Peyer's patch (tissue), 4 donors: Measurements from ENCODE around the gene TPBG.

Experiments used
- CTCF ChIP-seq, 6 experiments: fragments of 450-650 bp in 4 of 6; fragments of 200-600 bp in 2 of 6; sonication (generic) in 1 of 6; IDR thresholded peaks; one replicate each; pipeline ENCODE4 v1.5.1; 2017 to 2019; ENCODE audit warnings: antibody characterized with exemption in 6 of 6, mild to moderate bottlenecking in 3 of 6, moderate library complexity in 1 of 6
- POLR2A ChIP-seq, 2 donors: fragments of 450-650 bp; IDR thresholded peaks; one replicate each; pipeline ENCODE4 v1.5.1; 2017; ENCODE audit warnings: antibody characterized with exemption in 2 of 2, mild to moderate bottlenecking in 2 of 2, moderate library complexity in 2 of 2

DNA sequence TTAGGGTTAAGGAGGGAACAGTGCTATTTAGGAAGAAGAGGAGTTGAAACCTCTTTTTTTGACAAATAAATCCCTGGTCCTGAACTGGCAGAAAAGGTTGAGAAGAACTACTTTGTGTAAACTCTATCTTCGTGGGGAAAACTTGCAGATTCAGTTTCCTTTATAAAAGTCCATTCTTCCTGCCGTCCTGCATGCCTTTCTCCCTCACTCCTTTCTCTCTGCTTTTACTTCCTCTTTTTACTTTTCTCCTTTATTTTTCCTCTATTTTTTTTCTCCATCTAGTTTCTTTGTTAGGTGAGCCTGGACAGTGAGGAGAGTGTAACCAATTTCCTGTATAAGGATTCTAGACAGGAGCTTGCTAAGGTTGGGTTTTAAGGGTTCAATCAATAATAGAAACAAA lies 52.7 kb downstream of the TPBG start:
- TF ChIP-seq POLR2A (IDR thresholded peaks at IDR 0.05) (no peak), CTCF (IDR thresholded peaks at IDR 0.05) (no peak)
